HepG2 (cell line): ENCODE results near the gene B4GALT5. TPM values are rescaled to one million over a fixed set of nuclear protein-coding genes. Genes with fewer than 3 reads are reported as not detected.
A peak's percentile ranks its signal among the peaks of the same experiment; 100 is the strongest.

Experiments used
- CBX5 ChIP-seq: sonication (generic); formaldehyde crosslinking; IDR thresholded peaks from 2 replicates; pipeline ENCODE4 v1.4.0; 2020; ENCODE audit warnings: missing genetic modification reagents, borderline replicate concordance
- CCDC6 ChIP-seq: sonication (generic); formaldehyde crosslinking; IDR thresholded peaks from 2 replicates; pipeline ENCODE4 v1.8.1; 2022; ENCODE audit warnings: mild to moderate bottlenecking, missing genetic modification reagents, moderate library complexity
- CHD4 ChIP-seq: fragments of 200-600 bp; sonication (generic); IDR thresholded peaks from 2 replicates; pipeline ENCODE4 v1.7.0; 2017; ENCODE audit warnings: mild to moderate bottlenecking, low read length, borderline replicate concordance
- ELF1 ChIP-seq: sonication (generic); formaldehyde crosslinking; IDR thresholded peaks from 2 replicates; pipeline ENCODE4 v1.4.0; 2020; ENCODE audit warnings: missing genetic modification reagents
- FLYWCH1 ChIP-seq: sonication (generic); formaldehyde crosslinking; IDR thresholded peaks from 2 replicates; pipeline ENCODE4 v1.8.1; 2023; ENCODE audit warnings: mild to moderate bottlenecking, missing genetic modification reagents
- JUNB ChIP-seq: sonication (generic); formaldehyde crosslinking; IDR thresholded peaks from 2 replicates; pipeline ENCODE4 v1.8.0; 2022; ENCODE audit warnings: missing genetic modification reagents, mild to moderate bottlenecking, borderline replicate concordance
- KLF12 ChIP-seq: sonication (generic); formaldehyde crosslinking; IDR thresholded peaks from 2 replicates; pipeline ENCODE4 v1.4.0; 2020; ENCODE audit warnings: missing genetic modification reagents, borderline replicate concordance
- MED1 ChIP-seq: sonication (generic); formaldehyde crosslinking; IDR thresholded peaks from 2 replicates; pipeline ENCODE4 v1.4.0; 2020; ENCODE audit warnings: missing genetic modification reagents
- NCOA1 ChIP-seq: sonication (generic); formaldehyde crosslinking; IDR thresholded peaks from 2 replicates; pipeline ENCODE4 v1.9.0; 2021; ENCODE audit warnings: missing genetic modification reagents
- POLR2AphosphoS2 ChIP-seq: IDR thresholded peaks from 2 replicates; pipeline ENCODE4 v1.6.1; 2011; ENCODE audit warnings: low read depth, low read length, improper control_type of control experiment
- SIN3A ChIP-seq: IDR thresholded peaks from 2 replicates; pipeline ENCODE4 v1.6.1; 2011; ENCODE audit warnings: low read depth, mild to moderate bottlenecking, control low read depth, low read length, borderline replicate concordance
- SRSF9 ChIP-seq: fragments of 200-400 bp; formaldehyde crosslinking; IDR thresholded peaks from 2 replicates; pipeline ENCODE4 v1.6.1; 2018; ENCODE audit warnings: borderline replicate concordance, mild to moderate bottlenecking, low read depth, low read length; ENCODE audit not compliant: insufficient read depth, poor library complexity, severe bottlenecking
- SRY ChIP-seq: sonication (generic); formaldehyde crosslinking; IDR thresholded peaks from 2 replicates; pipeline ENCODE4 v1.8.0; 2022; ENCODE audit warnings: mild to moderate bottlenecking, missing genetic modification reagents
- TARDBP ChIP-seq: sonication (generic); formaldehyde crosslinking; IDR thresholded peaks from 2 replicates; pipeline ENCODE4 v1.8.0; 2022; ENCODE audit warnings: mild to moderate bottlenecking, missing genetic modification reagents
- XBP1 ChIP-seq: sonication (generic); formaldehyde crosslinking; IDR thresholded peaks from 2 replicates; pipeline ENCODE4 v1.5.0; 2020; ENCODE audit warnings: missing genetic modification reagents
- YY1 ChIP-seq: IDR thresholded peaks from 2 replicates; pipeline ENCODE4 v1.6.1; 2011; ENCODE audit warnings: low read length, low read depth, moderate library complexity, mild to moderate bottlenecking; ENCODE audit not compliant: insufficient read depth, insufficient replicate concordance
- ZBTB14 ChIP-seq: sonication (generic); formaldehyde crosslinking; IDR thresholded peaks from 2 replicates; pipeline ENCODE4 v1.4.0; 2020; ENCODE audit warnings: missing genetic modification reagents
- ZFP36L1 ChIP-seq: sonication (generic); formaldehyde crosslinking; IDR thresholded peaks from 2 replicates; pipeline ENCODE4 v1.8.0; 2022; ENCODE audit warnings: mild to moderate bottlenecking, missing genetic modification reagents, moderate library complexity
- ZFP41 ChIP-seq: sonication (generic); formaldehyde crosslinking; IDR thresholded peaks from 2 replicates; pipeline ENCODE4 v1.4.0; 2020; ENCODE audit warnings: mild to moderate bottlenecking, missing genetic modification reagents, borderline replicate concordance
- ZFP90 ChIP-seq: sonication (generic); formaldehyde crosslinking; IDR thresholded peaks from 2 replicates; pipeline ENCODE4 v1.8.0; 2022; ENCODE audit warnings: missing genetic modification reagents, mild to moderate bottlenecking, inconsistent platforms, borderline replicate concordance
- ZNF18 ChIP-seq: sonication (generic); formaldehyde crosslinking; IDR thresholded peaks from 2 replicates; pipeline ENCODE4 v1.8.0; 2022; ENCODE audit warnings: mild to moderate bottlenecking, missing genetic modification reagents; ENCODE audit not compliant: insufficient replicate concordance
- ZNF180 ChIP-seq: sonication (generic); formaldehyde crosslinking; IDR thresholded peaks from 2 replicates; pipeline ENCODE4 v1.4.0; 2020; ENCODE audit warnings: low read depth, missing genetic modification reagents, borderline replicate concordance
- ZNF205 ChIP-seq: IDR thresholded peaks from 2 replicates; pipeline ENCODE4 v1.6.1; 2018; ENCODE audit warnings: missing biosample characterization, missing genetic modification reagents
- ZNF446 ChIP-seq: sonication (generic); formaldehyde crosslinking; IDR thresholded peaks from 2 replicates; pipeline ENCODE4 v1.5.0; 2020; ENCODE audit warnings: mild to moderate bottlenecking, missing genetic modification reagents
- ZNF547 ChIP-seq: sonication (generic); formaldehyde crosslinking; IDR thresholded peaks from 2 replicates; pipeline ENCODE4 v1.5.1; 2020; ENCODE audit warnings: mild to moderate bottlenecking, missing genetic modification reagents
- ZNF652 ChIP-seq: IDR thresholded peaks from 2 replicates; pipeline ENCODE4 v1.6.1; 2016; ENCODE audit warnings: low read depth, borderline replicate concordance
- ZNF792 ChIP-seq: IDR thresholded peaks from 2 replicates; pipeline ENCODE4 v1.6.1; 2016
- polyA plus RNA-seq, 8 experiments: library from polyadenylated mRNA; depleted of rRNA in 3 of 8; stranded (reverse) in 7 of 8; unstranded in 1 of 8; fragments of >200 nt; fragmentation: Illumina TruSeq in 4 of 8; extraction: Trizol in 4 of 8; gene quantifications; 2 replicates each; pipeline versions ENCODE4 v1.2.1 to v1.2.3, GENCODE V29; 2011 to 2016; ENCODE audit warnings: low read depth in 4 of 8, missing spikeins in 1 of 8, mixed read lengths in 1 of 8; ENCODE audit not compliant: insufficient read depth in 1 of 8
- total RNA-seq, 5 experiments: library from RNA; depleted of rRNA; stranded (reverse); fragments of >200 nt; fragmentation: Illumina TruSeq; extraction: Trizol; gene quantifications; 2 replicates each; pipeline ENCODE4 v1.2.3, GENCODE V29; 2016; ENCODE audit warnings: low read depth in 1 of 5

The B4GALT5 gene
- total and polyA plus RNA-seq, 2 of the 13 experiments (the other 11 are each of a cell fraction or from before 2014, with no cell fraction given): 27.3 to 30.9 TPM

- no peak for TF ChIP-seq KLF12
- TF ChIP-seq POLR2AphosphoS2: no peak
- no peak for TF ChIP-seq ZNF18 (CRISPR knock-in tag)
- no peak for TF ChIP-seq ZFP41
- TF ChIP-seq CCDC6 (CRISPR knock-in tag): no peak
- no peak for TF ChIP-seq CHD4
- no peak for TF ChIP-seq MED1 (CRISPR knock-in tag)
- no peak for TF ChIP-seq ZFP90 (CRISPR knock-in tag)
- no peak for TF ChIP-seq TARDBP
- TF ChIP-seq ZNF446 (CRISPR knock-in tag): no peak
- TF ChIP-seq SRY (CRISPR knock-in tag): no peak
- no peak for TF ChIP-seq ZNF205
- no peak for TF ChIP-seq XBP1 (CRISPR knock-in tag)
- peak; percentile 63; the same call in 1 of the 2 replicates for TF ChIP-seq FLYWCH1 (CRISPR knock-in tag)
- no peak for TF ChIP-seq JUNB (CRISPR knock-in tag)
- no peak for TF ChIP-seq SIN3A
- no peak for TF ChIP-seq NCOA1 (CRISPR knock-in tag)
- no peak for TF ChIP-seq ZBTB14 (CRISPR knock-in tag)
- TF ChIP-seq ELF1 (CRISPR knock-in tag): peak; percentile 40
- no peak for TF ChIP-seq ZNF180 (CRISPR knock-in tag)
- no peak; the same call in 1 of the 2 replicates for TF ChIP-seq ZNF652 (CRISPR knock-in tag)
- TF ChIP-seq CBX5 (CRISPR knock-in tag): no peak
- TF ChIP-seq ZNF547 (CRISPR knock-in tag): no peak
- TF ChIP-seq YY1: no peak
- no peak for TF ChIP-seq SRSF9
- TF ChIP-seq ZNF792 (CRISPR knock-in tag): no peak; the same call in 1 of the 2 replicates
- no peak for TF ChIP-seq ZFP36L1 (CRISPR knock-in tag)
Measured at GRCh38 chr20:49661560-49662329, 51.9 kb downstream of the B4GALT5 start (continued).
